MM.1S (cell line): ENCODE data around the gene SPNS2.

Experiments used
- CTCF ChIP-seq: fragments of 300-600 bp; sonication (generic); IDR thresholded peaks from 2 replicates; pipeline ENCODE4 v1.5.1; 2016; ENCODE audit warnings: antibody characterized with exemption, low read length, mixed read lengths
- EZH2phosphoT487 ChIP-seq: fragments of 300-600 bp; sonication (generic); IDR thresholded peaks from 2 replicates; pipeline ENCODE4 v1.6.1; 2018; ENCODE audit warnings: antibody characterized with exemption, low read length

- TF ChIP-seq CTCF (no peak), EZH2phosphoT487 (no peak)
Measured at GRCh38 chr17:4540224-4540651, 41.6 kb downstream of the SPNS2 start.
